Activated CD8-positive, alpha-beta memory T cell treated with anti-CD3 and anti-CD28 coated beads, Interleukin-2, amount 10 ng/mL, durations not matched to agents 7 days and 5 days (primary cell): ENCODE data around the gene KIFAP3. TPM values are rescaled to one million over a fixed set of nuclear protein-coding genes. Genes with fewer than 3 reads are reported as not detected.

Experiments
- ATAC-seq: fragments of 150-1000 bp; cut with Tn5 transposase; one replicate; pipeline ENCODE4 v1.10.0; 2021; ENCODE audit warnings: moderate library complexity
- CTCF ChIA-PET: fragments of 350-600 bp; sonication (Branson Sonifier 250); formaldehyde crosslinking; loops from one replicate; lab custom pipeline; 2021; ENCODE audit warnings: antibody characterized with exemption; lab: Charles Lee
- DNase-seq: peaks from one replicate; pipeline ENCODE4 v3.0.0-alpha.2; 2020
- H3K27ac Mint-ChIP-seq: one replicate; pipeline ENCODE4 v1.8.0; 2021; ENCODE audit warnings: mild to moderate bottlenecking, mixed read lengths
- H3K27me3 Mint-ChIP-seq: one replicate; pipeline ENCODE4 v1.8.0; 2021; ENCODE audit warnings: mixed read lengths
- H3K36me3 Mint-ChIP-seq: one replicate; pipeline ENCODE4 v1.8.0; 2021; ENCODE audit warnings: mild to moderate bottlenecking, mixed read lengths
- H3K4me1 Mint-ChIP-seq: one replicate; pipeline ENCODE4 v1.8.0; 2021; ENCODE audit warnings: mixed read lengths
- H3K4me3 Mint-ChIP-seq: one replicate; pipeline ENCODE4 v1.8.0; 2021; ENCODE audit warnings: mild to moderate bottlenecking, moderate library complexity, mixed read lengths
- H3K9me3 Mint-ChIP-seq: one replicate; pipeline ENCODE4 v1.8.0; 2022; ENCODE audit warnings: low read depth, mixed read lengths
- total RNA-seq, 2 experiments: library from RNA; stranded (reverse); gene quantifications; one replicate each; pipeline ENCODE4 v1.2.3, GENCODE V29; 2021

The KIFAP3 gene
- total RNA-seq, 2 experiments from 2014 or later, result 25.1 to 30.1 TPM

DNA sequence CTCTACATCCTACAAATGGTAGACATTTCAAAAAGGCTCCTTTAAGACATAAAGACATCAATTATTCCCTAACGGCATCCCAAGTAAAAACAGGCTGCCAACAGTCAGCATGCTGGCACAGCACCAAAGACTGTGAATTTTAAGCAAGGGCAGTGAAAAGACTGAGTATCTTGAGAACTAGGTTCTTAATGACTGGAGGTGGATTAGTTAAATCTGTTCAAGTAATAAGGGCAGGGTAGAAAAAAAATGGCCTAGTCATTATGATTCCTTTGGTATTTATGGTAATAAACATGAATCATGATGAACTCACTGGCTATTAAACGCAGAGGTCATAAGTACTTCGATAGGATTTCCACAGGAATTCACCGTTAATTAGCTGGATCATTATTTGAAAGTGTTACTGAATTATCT lies 75.2 kb downstream of the KIFAP3 start:
- H3K4me1 Mint-ChIP-seq, result peaks cover 2% of the 10 kb centered on the region
- no peaks in the 10 kb centered on the region for H3K27me3 Mint-ChIP-seq
- H3K27ac Mint-ChIP-seq, result no peak overlapping the region
- no peak for DNase-seq
- ATAC-seq, result no peak
- no peaks in the 10 kb centered on the region for H3K9me3 Mint-ChIP-seq
- peaks cover 3% of the 10 kb centered on the region for H3K36me3 Mint-ChIP-seq
- no peak overlapping the region for H3K4me3 Mint-ChIP-seq
- CTCF ChIA-PET, result no interaction called here

DNA sequence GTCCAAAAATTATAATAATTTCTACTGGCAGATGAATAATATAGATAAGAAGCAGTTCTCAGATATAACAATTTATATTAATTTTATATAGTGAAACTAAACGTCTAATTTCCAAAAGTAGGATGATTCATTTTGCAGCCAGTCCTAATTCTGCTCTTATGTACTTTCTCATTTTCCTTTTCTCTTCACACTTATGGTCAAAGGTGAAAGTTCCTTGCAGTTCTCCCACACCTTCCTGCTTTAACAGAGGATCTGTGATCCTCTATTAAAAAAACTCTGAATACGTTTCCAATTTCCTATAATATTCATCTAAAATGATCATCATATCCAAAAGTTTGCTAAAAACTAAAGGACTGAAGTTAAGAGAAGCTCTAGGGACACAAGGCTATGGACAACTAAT lies 78.5 kb downstream of the KIFAP3 start:
- H3K4me1 Mint-ChIP-seq, result peaks cover 2% of the 10 kb centered on the region
- no peak overlapping the region for H3K27ac Mint-ChIP-seq
- H3K4me3 Mint-ChIP-seq, result no peak overlapping the region
- DNase-seq, result no peak
- CTCF ChIA-PET, result interaction anchor here (0.6 kb wide), 1 partner anchor 11 kb away, joined by 3 read pairs; no protein-coding TSS in a partner anchor
- no peaks in the 10 kb centered on the region for H3K27me3 Mint-ChIP-seq
- ATAC-seq, result no peak
- H3K9me3 Mint-ChIP-seq, result no peaks in the 10 kb centered on the region
- H3K36me3 Mint-ChIP-seq, result peaks cover 3% of the 10 kb centered on the region

DNA sequence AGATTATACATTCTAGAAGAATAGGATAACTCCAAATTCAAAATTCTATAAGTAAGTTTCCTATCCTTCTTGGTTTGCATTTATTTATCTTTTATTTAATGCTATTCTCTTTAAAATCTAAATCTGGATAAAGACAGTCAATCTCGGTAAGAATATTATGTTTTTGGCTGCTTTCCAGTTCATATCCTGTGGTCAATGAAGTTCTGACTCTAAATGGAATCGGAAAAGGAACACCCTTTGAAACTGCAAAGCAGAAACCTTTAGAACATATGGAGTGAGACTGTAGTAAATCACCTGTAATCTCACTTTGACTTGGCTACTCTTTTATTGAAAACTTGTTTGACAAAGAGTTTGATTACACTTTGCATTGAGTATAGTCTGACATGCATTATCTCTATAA lies 85.2 kb downstream of the KIFAP3 start:
- Mint-ChIP-seq H3K27me3 (no peaks in the 10 kb centered on the region), H3K27ac (no peak overlapping the region), H3K4me1 (no peaks in the 10 kb centered on the region), H3K36me3 (peaks cover 1% of the 10 kb centered on the region), H3K9me3 (no peaks in the 10 kb centered on the region), H3K4me3 (no peak overlapping the region)
- no peak for ATAC-seq
- CTCF ChIA-PET, result no interaction called here
- no peak for DNase-seq

DNA sequence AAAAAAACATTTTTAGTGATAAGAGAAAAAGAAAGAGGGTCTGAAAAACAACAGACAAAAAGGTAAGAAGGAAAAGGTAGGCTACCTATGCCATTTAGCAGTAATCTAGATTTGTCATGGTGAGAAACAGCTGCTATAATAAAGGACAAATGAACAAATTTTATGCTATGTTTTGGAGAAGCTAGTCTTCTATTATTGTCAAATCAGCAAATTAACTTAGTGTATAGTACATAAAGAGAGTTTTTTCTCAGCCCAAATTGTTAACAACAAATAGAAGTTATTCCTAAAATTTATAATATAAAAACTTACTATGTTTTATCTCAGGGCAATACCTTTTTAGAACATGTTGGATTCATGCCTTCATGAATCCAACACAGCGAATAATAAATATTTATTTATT lies 88.7 kb downstream of the KIFAP3 start:
- no peak overlapping the region for H3K4me3 Mint-ChIP-seq
- ATAC-seq, result no peak
- CTCF ChIA-PET, result no interaction called here
- DNase-seq, result no peak
- H3K36me3 Mint-ChIP-seq, result peaks cover 10% of the 10 kb centered on the region
- H3K27ac Mint-ChIP-seq, result no peak overlapping the region
- H3K27me3 Mint-ChIP-seq, result no peaks in the 10 kb centered on the region
- no peaks in the 10 kb centered on the region for H3K9me3 Mint-ChIP-seq
- no peaks in the 10 kb centered on the region for H3K4me1 Mint-ChIP-seq

DNA sequence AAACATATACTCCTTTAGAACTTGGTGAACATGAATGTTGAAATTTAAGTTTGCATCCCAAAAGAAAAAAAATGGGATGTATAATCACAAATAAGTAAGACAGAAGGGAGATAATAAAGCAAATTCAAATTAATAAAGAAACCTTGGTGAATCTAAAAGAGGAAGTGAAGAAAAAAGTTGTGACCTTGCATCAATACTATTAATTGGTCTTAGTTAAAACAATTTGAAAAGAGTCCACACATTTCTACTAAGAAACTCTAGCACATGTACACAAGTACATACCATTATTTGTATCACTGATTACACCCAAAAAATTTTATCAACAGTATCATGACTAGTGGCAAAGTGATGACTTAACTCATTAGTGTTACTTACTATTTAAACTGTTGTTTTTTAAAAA lies 100.4 kb downstream of the KIFAP3 start:
- Mint-ChIP-seq H3K4me1 (no peaks in the 10 kb centered on the region), H3K27me3 (no peaks in the 10 kb centered on the region), H3K27ac (no peak overlapping the region), H3K36me3 (peaks cover 1% of the 10 kb centered on the region), H3K4me3 (no peak overlapping the region), H3K9me3 (no peaks in the 10 kb centered on the region)
- CTCF ChIA-PET, result no interaction called here
- ATAC-seq (no peak), DNase-seq (no peak)

DNA sequence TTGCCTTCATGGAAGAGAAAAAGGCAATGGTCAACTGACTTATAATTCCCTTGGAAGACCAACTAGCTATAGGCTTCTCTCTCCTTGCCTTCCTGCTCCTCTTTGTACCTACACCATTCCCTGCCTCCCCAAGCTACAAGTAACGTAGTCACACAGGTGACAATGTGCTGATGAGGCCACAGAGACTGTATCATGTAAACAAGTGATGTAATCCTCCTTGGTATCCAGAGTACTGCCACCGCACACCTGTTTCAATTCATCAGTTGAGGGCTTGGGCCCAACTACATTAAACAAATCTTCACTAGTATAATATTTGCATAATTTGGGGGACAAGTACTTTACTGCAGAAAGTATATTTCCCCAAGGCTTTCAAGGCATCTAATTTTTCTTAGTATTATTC lies 104.4 kb downstream of the KIFAP3 start:
- CTCF ChIA-PET, result no interaction called here
- Mint-ChIP-seq H3K4me3 (no peak overlapping the region), H3K4me1 (no peaks in the 10 kb centered on the region), H3K27ac (no peak overlapping the region), H3K27me3 (no peaks in the 10 kb centered on the region), H3K9me3 (no peaks in the 10 kb centered on the region), H3K36me3 (peaks cover 1% of the 10 kb centered on the region)
- DNase-seq, result no peak
- ATAC-seq, result no peak

DNA sequence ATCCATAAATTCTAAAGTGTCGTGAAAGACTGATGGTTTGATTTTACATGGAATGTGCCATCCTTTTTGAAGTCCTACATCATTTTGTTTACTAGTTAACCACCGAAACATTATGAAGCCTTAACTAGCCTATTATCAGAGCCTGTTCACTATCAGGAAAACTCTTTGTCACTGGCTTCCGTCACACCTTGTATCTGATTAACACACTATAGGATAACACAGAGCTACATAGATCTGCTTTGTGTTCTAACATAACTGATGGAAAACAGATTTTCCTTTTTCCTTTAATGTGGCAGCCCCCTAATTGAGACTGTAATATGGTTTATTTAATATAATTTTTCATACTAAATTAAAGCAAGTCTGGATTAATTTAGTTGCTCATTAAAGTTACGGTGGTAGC lies 106.3 kb downstream of the KIFAP3 start:
- DNase-seq (no peak), ATAC-seq (no peak)
- CTCF ChIA-PET, result no interaction called here
- no peaks in the 10 kb centered on the region for H3K9me3 Mint-ChIP-seq
- H3K4me1 Mint-ChIP-seq, result no peaks in the 10 kb centered on the region
- no peak overlapping the region for H3K4me3 Mint-ChIP-seq
- no peak overlapping the region for H3K27ac Mint-ChIP-seq
- peaks cover 7% of the 10 kb centered on the region for H3K36me3 Mint-ChIP-seq
- H3K27me3 Mint-ChIP-seq, result no peaks in the 10 kb centered on the region

DNA sequence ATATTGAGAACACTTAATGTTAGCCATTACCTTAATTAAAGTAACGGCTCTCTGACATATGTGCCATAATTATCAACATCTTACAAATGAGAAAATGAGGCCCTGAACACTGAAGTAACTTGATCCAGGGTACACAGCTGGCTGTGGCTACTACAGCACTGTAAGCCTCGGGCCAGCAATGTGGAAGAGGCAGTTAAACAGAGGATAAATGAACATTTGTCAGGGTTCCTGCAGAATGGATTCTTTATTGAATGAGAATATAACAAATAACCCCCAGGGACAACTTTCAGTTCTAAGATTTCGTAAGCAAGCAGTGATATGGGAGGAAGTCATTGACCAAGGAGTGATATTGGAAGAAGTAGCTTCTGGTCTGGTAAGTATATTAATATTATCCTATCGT lies 110.3 kb downstream of the KIFAP3 start:
- Mint-ChIP-seq H3K27me3 (no peaks in the 10 kb centered on the region), H3K27ac (no peak overlapping the region), H3K4me3 (no peak overlapping the region), H3K4me1 (no peaks in the 10 kb centered on the region), H3K36me3 (peaks cover 9% of the 10 kb centered on the region), H3K9me3 (no peaks in the 10 kb centered on the region)
- DNase-seq, result no peak
- ATAC-seq, result no peak
- CTCF ChIA-PET, result no interaction called here

DNA sequence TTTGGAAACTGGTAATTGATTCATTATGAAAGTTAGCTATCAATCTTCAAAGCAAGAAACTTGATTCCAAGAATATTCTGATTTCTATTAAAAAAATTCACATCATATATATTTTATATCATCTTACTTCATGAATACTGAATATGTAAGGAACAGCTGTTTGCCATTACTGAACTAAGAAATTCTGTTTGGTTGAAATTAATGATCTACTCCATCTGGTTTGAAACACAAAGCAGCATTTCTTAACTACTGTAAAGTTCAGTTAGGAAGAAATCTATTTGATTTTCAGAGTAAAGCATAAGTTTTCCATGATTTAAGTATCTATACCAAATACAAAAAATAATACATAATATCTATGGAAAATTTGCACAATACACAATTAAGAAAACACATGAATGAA lies 114.8 kb downstream of the KIFAP3 start:
- Mint-ChIP-seq H3K4me3 (no peak overlapping the region), H3K4me1 (no peaks in the 10 kb centered on the region), H3K27me3 (no peaks in the 10 kb centered on the region), H3K36me3 (peaks cover 9% of the 10 kb centered on the region), H3K9me3 (no peaks in the 10 kb centered on the region), H3K27ac (no peak overlapping the region)
- no peak for DNase-seq
- CTCF ChIA-PET, result no interaction called here
- ATAC-seq, result no peak

DNA sequence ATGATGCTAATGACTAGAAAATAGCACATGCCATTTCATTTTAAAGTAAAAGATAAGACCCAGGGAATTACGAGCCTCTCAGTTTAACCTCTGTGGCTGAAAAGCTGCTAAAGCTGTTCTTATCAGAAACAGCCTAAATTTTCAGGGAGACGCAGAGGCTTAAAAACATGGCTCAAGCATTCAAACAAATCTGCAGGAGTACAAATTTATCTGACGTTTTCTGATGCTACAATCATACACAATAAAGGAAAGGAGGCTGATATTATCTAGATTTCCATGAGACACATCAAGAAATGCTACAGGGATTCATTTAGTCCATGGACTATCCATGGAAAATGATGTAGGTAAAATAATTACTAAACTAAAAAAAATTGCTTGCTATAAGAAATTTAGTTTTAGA lies 115.5 kb downstream of the KIFAP3 start:
- peaks cover 6% of the 10 kb centered on the region for H3K36me3 Mint-ChIP-seq
- no peaks in the 10 kb centered on the region for H3K9me3 Mint-ChIP-seq
- H3K4me3 Mint-ChIP-seq, result no peak overlapping the region
- H3K27ac Mint-ChIP-seq, result no peak overlapping the region
- CTCF ChIA-PET, result no interaction called here
- no peak for ATAC-seq
- H3K27me3 Mint-ChIP-seq, result no peaks in the 10 kb centered on the region
- no peak for DNase-seq
- H3K4me1 Mint-ChIP-seq, result no peaks in the 10 kb centered on the region

DNA sequence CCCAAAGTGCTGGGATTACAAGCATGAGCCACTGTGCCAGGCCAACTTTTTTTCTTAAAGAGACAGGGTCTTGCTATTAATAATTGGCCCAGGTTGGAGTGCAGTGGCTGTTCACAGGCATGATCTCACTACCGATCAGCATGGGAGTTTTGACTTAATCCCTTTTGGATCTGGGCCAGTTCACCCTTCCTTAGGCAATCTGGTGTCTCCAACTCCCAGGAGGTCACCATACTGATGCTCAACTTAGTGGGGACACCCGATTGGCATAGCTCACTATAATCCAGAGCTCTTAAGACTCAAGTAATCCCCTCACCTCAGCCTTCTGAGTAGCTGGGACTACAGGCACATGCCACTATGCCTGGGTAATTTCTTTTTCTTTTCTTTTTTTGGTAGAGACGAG lies 116.6 kb downstream of the KIFAP3 start:
- Mint-ChIP-seq H3K9me3 (no peaks in the 10 kb centered on the region), H3K4me3 (no peak overlapping the region), H3K4me1 (no peaks in the 10 kb centered on the region), H3K36me3 (peaks cover 7% of the 10 kb centered on the region), H3K27ac (no peak overlapping the region), H3K27me3 (no peaks in the 10 kb centered on the region)
- CTCF ChIA-PET, result no interaction called here
- ATAC-seq, result no peak
- DNase-seq, result no peak

DNA sequence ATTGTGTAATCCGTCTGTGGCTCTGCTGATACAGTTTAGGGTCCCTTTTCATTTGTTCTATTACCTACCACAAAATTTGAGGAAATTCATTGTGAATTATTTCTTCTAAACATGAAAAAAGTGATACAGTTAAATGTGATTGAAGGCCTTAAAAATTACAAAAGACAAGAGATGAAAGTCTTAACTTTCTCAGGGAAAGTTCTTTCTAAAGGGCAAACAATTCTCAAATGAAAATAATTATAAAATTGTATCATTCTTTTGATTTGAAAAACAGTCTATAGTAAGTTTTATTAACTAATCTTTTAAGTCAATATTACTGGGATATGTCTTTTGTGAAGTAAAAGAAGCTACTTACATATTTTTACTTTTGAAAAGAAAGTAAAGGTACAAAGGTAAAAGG lies 123.4 kb downstream of the KIFAP3 start:
- Mint-ChIP-seq H3K27ac (no peak overlapping the region), H3K4me1 (no peaks in the 10 kb centered on the region), H3K9me3 (no peaks in the 10 kb centered on the region), H3K36me3 (peaks cover 7% of the 10 kb centered on the region), H3K4me3 (no peak overlapping the region), H3K27me3 (no peaks in the 10 kb centered on the region)
- ATAC-seq (no peak), DNase-seq (no peak)
- CTCF ChIA-PET, result interaction anchor here (1.5 kb wide), 1 partner anchor 25 kb away, joined by 3 read pairs; no protein-coding TSS in a partner anchor

DNA sequence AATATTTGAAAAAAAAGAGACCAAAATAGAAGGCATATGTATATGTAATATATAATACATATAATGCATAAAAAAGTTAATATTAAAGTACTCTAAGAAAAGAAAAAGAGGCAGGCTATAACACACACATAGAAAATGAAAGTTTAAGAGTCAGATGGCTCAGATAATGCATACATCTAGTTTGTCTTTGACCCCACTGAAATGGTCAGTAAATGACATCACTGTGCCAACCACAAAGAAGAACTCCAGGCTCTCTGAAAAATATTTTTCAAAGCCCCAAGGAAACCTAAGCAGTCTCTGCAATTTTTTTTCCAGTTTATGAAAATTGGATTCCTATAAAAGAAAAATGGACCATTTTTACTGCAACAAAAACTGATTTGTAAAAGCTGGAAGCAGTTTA lies 125.4 kb downstream of the KIFAP3 start:
- Mint-ChIP-seq H3K4me1 (no peaks in the 10 kb centered on the region), H3K9me3 (no peaks in the 10 kb centered on the region), H3K27me3 (no peaks in the 10 kb centered on the region), H3K4me3 (no peak overlapping the region), H3K27ac (no peak overlapping the region), H3K36me3 (peaks cover 7% of the 10 kb centered on the region)
- DNase-seq (no peak), ATAC-seq (no peak)
- CTCF ChIA-PET, result interaction anchor here (0.7 kb wide), 1 partner anchor 122 kb away, joined by 3 read pairs; no protein-coding TSS in a partner anchor

DNA sequence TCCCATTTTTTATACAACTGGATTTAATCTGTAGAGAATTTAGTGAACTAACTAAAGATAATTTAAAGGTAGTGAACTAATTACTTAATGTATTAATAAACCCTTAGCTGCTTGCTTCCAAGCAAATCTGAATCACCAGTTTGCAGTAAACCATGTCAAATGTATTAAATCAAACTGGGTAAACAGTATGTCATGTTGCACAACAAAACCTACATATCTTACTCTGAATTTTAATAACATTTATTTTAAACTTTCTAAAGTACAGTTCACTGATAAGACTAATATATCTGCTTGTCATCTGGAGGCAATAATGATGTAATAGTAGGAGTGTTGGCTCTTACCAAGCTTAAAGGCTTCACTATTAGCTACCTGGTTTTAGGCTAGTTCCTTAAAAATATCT lies 128.3 kb downstream of the KIFAP3 start:
- Mint-ChIP-seq H3K4me3 (no peak overlapping the region), H3K4me1 (no peaks in the 10 kb centered on the region), H3K27me3 (no peaks in the 10 kb centered on the region), H3K27ac (no peak overlapping the region), H3K36me3 (no peaks in the 10 kb centered on the region), H3K9me3 (no peaks in the 10 kb centered on the region)
- CTCF ChIA-PET, result no interaction called here
- ATAC-seq (no peak), DNase-seq (no peak)

DNA sequence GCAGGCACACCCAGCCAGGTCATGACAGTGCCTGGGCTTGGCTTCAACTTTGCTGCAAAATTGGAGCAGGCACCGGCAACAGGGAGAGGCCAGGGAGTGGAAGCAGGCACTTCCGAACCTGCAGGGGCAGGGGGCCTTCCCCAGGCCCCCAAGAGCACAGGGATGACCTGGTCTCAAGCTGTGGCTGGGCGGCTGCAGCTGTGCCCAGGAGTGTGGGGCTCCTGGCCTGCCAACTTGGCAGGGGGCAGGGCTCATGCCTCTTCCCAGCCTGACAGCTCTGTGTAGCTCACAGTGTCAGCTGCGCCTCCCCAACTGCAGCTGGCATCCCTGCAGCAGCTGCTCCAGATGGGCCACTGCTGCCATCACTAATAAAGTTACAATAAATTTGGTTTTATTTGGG lies 129.3 kb downstream of the KIFAP3 start:
- DNase-seq (no peak), ATAC-seq (no peak)
- Mint-ChIP-seq H3K27me3 (no peaks in the 10 kb centered on the region), H3K36me3 (no peaks in the 10 kb centered on the region), H3K9me3 (no peaks in the 10 kb centered on the region), H3K4me1 (no peaks in the 10 kb centered on the region), H3K4me3 (no peak overlapping the region), H3K27ac (no peak overlapping the region)
- CTCF ChIA-PET, result no interaction called here
